GM21723 (cell line): ENCODE results near the gene HSPA2.

ENCODE experiments used
- ATAC-seq: cut with Tn5 transposase; IDR thresholded peaks from one replicate; pipeline ENCODE4 v1.9.1; 2021; ENCODE audit warnings: mild to moderate bottlenecking, moderate library complexity; ENCODE audit not compliant: unreplicated experiment

Gene HSPA2

DNA sequence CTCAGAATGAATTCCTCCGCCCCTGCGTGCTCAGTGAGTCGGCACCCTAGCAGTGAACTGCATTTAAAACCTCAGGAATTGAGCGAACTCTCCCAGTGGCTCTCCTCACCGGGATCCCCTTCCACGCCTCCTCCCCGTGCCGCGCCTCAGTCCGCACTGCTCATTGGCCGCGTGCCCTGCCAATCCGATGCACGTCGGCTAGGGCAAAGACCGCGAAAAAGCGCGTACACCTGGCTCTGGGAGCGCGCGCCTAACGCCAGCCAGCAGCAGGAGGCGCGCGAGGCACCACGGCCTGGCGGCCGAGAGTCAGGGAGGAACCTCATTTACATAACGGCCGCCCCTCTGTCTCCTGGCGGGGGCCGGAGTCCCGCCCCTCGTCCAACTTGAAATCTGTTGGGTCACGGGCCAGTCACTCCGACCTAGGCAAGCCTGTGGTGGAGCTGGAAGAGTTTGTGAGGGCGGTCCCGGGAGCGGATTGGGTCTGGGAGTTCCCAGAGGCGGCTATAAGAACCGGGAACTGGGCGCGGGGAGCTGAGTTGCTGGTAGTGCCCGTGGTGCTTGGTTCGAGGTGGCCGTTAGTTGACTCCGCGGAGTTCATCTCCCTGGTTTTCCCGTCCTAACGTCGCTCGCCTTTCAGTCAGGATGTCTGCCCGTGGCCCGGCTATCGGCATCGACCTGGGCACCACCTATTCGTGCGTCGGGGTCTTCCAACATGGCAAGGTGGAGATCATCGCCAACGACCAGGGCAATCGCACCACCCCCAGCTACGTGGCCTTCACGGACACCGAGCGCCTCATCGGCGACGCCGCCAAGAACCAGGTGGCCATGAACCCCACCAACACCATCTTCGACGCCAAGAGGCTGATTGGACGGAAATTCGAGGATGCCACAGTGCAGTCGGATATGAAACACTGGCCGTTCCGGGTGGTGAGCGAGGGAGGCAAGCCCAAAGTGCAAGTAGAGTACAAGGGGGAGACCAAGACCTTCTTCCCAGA is at the start of gene HSPA2:
Gene HSPA2, plus strand, starts transcription at position 534 of the 995 bp plus-strand sequence. Its CDS starts 109 bp downstream, at position 643.
- ATAC-seq: peak; percentile 93

DNA sequence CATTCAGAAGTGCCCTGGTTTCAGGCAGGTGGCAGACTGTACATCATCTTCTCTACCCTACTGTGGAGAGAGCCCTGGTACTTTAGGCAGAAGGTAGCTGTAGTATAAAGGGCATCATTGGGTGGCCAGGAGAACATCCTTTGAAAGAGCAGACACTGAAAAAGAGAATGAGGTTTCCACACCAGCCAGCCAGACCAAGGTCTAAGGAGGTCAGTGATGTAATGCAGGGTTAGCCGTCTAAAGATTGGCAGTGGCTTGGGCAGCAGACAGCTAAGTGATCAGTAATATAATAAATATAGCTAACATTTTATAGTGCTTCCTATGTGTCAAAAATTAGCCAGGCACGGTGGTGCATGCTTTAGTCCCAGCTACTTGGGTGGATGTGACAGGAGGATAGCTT is 48.9 kb upstream of the HSPA2 start:
- no peak for ATAC-seq

DNA sequence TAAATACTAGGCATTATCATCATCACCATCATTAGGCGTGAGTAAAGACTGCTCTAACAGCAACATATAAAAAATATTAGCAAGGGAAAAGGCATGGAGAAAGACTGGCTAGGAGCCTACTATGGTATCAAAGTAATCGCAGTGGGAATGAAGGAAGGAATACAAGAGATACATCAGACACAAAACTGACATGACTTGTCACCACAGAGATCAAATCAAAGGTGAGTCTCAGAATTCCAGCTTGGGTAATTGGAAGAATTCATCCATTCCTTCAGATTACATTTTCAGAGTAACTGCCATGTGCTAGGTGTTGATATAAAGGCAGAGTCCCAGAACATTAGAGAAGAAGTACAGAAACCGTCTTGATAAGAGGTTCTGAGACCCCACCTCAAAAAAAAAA is 47.1 kb upstream of the HSPA2 start:
- ATAC-seq: no peak

DNA sequence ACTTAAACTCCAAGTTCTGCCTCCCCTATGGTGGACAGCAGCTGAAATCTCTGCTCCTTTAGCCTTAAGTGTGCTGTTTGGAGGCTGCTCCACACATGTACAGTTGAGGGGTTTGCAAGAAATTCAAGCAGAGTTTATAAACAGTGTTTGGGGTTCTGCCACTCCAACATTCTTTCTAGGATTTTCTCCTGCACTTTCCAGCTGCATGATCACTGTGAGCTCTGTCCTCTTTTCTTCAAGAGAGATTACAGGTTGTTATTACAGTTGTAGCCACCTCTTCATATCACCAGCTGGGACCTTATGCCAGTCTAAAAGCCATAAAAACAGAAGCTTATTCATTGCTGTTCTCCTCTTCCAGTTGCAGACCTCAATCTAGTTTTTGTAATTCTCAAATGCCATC is 45.3 kb upstream of the HSPA2 start:
- ATAC-seq: no peak

DNA sequence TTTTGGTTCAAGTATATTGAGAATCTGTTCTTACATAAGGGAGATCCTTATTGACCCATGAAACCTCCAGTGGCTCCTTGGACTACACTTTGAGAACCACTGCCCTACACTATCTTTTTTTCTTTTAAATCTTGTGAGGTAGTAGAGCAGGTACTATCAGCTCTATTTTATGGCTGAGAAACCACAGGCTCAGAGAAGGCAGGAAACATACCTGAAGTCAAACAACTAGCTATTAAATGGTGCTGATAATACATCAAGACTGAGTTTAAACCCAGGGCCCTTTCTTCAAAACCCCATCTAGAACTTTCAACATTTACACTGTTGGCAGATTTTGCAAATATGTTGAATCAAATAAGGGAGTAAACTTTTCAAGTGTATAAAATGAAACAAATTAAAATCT is 43.8 kb upstream of the HSPA2 start:
- no peak for ATAC-seq

DNA sequence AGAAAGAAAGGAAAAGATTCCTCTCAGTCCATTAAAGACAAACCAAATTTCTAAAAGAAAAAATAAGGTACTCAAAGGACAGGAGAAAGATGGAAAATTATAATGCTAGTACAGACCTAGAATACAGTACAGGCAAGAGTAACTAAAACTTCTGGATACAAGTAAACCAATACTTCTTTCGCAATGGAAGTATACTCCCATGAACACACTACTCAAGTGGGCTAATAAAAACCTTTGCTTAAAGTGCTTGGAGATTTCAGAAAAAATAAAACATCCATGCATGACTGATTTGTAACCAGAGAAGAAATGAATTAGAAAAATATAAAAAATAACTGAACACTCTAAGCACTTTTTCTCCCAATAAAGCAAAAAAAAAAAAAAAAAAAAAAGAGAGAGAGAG is 40.5 kb upstream of the HSPA2 start:
- ATAC-seq: no peak

DNA sequence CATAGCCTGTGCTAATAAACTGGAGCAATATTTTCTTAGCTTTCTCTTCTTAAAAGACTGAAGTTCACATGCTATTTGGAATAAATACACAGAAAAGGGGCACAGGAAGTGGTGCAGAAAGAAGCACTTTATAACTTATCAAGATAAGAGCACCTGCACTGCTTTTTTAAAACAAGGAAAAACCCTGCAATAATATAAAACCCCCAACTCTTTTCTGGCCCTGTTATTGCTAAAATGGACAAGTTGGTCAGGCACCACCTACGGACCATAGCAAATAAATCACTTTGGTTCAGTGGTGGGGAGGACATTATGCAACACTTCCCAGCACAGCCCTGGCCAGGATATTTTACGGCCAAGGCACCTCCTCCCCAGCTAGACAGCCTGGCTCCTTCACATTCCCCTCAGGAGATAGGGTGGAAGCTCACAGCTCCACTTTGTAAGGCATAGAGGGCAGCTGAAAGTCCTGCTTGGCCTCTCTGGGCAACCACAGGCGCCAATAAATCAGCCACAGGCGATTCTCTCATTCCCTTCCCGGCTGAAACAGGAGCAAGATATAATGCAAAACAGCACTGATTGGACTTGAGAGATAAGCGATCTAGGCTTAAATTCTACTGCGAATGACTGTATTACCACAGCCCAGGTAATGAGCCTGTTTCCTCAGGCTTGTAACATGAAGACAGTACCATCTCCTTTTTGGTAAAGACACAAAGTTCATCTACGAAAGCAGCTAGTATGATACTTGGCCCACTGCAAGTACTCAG is 39.0 kb upstream of the HSPA2 start:
- ATAC-seq: no peak

DNA sequence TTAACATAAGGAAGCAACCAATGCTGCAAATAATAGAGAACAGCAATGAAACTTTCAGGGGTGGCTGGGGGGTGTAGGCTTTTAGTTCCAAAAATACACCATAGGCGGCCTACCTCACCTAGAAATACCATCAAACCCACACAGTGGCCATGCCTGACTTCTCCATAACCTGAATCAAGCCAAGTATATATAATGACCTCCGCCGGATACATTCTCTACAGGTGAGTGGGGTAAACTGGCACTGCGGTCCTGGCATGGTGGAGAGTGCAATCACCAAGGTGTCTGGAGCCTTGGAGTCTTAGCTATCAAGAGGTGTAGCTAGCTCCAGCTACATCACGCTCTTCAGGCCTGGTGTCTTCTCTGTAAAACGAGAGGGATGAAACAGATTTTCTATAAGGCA is 38.1 kb upstream of the HSPA2 start:
- no peak for ATAC-seq

DNA sequence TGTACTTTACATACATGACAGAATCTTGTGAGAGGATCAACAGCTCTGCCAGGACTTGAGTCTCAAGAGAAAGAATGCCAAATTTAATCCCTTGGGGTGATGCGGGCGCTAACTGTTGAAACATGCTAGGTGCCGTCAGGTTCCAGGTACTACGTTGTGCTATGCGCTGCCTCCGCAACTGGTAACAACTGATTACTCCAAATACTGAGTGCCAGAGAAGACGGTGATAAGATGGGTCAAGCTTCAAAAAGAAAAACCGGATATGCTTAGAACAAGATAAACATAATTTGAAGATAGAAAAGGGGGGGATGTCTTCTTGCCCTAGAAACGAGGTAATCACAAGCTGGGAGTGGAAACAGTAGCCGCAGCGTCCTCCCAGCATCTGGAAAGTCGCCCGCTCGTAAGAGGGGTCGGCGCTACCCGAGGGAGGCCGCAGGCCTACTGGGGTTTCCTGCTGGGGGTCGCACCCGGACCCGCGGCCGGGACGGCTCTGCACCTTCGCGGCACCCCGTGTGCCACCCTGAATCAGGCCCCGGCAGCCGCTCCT is 37.6 kb upstream of the HSPA2 start:
- peak; percentile 3 for ATAC-seq

DNA sequence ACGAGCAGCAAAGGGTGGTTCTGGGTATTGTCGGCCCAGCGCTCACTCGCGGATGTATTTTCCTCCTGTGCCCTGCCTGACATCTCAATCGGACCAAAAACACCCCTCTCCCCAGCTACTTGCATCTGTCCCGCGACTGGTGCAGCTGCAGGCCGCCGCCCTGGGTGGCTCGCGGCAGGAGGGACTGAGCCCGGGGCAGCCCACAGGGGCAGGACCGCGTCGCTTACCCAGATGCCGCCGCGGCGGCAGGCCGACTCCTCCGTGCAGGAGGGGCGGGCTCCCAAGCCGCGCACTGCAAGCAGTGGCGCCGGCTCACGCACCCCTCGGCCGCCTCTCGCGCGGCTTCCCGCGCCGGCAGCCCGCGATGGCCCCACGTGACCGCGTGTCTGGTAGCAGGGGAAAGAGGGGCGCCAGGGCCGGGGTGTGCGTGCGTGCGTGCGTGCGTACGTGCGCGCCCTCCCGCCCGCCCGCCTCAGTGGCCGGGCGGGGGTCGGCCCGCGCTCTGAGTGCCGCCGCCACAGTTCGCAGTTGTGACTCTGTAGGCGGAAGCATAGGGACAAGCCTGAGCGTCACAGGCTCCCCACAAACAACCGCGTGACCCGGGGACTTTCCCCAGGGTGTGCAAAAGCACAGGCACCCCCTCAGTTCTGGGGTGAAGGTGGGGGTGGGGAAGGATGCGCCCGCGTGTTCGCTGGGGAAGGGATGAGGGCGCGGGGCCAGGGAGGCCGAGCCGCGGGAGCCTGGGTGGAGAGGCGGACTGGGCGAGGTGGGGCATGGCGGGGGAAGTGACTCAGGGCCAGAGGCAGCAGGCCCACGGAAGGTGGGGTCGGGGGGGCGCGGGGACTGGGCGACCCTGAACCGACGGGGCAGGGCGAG is 36.9 kb upstream of the HSPA2 start, which contains the start of gene ZBTB25:
Gene ZBTB25, minus strand, starts transcription at position 405 of the 876 bp plus-strand sequence. CDS start 13,305 bp downstream, outside the sequence.
- ATAC-seq: peak; percentile 61

DNA sequence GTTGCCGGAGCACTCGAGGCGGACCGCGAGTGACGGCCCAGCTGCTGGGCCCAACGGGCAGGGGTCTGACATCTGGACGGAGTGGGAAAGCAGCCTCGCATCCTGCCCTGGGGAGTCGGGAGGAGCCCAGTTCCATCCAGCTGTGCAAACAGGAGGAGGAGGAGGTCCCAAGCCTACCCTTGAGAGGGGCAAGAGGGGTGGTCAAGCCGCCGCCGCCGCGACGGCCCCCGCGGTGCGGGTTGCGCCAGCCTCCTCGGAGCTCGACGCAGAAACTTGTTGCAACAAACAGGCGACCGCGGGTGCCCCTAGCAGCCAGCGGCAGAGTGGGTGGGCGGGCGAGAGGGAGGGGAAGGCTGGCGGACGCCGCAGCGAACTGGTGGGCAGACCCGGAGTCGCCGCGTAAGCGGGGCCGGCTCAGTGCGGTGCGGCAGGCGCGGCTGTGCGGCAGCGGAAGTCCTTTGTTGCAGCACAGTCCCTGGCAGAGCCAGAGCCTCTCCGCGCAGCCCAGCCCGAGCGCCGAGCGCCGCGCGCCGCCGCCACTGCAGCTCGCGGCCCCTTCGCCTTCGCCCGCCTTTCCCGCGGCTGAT is 36.1 kb upstream of the HSPA2 start, which contains the start of gene ZBTB1:
Gene ZBTB1, plus strand, starts transcription at position 461 of the 587 bp plus-strand sequence. CDS start 16,735 bp downstream, outside the sequence.
- ATAC-seq: peak; percentile 24

DNA sequence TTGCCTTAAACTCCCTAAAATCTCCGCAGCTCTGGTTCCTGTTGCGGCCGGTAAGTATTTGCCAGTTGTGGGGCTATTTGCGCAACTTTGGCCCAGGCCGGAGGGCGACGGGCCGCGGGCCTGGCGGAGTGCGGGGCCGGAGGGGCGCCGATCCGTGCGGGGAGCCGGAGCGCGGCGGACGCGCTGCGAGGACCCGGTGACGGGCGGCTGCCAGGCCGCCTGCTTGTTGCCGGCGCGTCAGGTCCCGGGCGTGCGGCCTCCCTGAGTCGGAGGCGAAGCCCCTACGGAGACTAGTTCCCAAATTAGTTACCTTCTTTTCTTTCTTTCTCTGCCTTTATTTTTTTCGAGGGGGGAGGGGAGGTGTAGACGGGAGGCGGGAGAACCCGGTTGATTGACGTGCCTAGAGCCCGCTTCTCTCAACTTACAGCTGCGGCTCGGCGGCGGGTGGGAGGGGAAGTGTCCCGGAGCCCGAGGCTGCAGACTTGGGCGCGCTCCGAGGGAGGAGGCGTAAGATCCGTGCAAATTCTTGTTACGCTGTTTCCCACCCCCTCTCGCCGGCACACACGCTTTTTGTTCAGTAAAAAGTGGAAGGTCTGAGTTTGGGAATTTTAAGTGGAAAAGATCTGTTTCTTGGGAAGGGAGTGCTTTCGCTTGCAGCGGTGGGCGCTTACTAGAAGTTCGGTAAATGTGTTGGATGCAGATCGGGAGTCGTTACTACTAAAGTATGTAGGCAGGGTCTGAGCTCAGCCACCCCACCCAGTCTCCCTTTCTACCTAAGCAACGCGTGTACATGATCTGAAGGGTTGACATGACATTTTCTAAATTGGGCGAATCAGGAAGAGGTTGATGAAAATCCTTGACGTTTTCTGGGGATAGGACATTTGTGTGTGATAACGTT is 35.4 kb upstream of the HSPA2 start:
- peak; percentile 29 for ATAC-seq

DNA sequence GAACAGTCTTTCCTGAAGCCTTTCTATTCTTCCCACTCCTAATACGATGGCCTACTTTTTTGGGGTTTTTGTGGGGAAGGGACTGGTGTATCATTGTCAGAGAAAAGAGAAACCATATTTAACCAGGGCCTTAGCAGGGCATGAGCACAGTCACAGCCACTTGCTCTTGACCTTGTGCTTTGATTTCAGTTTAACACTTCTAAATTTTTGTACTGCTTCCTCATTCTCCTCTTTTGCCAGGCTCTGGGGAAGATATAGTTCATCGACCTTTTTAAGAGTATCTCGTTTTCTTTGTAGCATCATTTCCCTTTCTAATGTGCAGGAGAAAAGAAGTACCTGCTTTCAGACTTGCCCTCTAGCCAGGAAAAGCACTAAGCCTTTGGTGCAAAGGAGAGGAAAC is 33.8 kb upstream of the HSPA2 start:
- no peak for ATAC-seq

DNA sequence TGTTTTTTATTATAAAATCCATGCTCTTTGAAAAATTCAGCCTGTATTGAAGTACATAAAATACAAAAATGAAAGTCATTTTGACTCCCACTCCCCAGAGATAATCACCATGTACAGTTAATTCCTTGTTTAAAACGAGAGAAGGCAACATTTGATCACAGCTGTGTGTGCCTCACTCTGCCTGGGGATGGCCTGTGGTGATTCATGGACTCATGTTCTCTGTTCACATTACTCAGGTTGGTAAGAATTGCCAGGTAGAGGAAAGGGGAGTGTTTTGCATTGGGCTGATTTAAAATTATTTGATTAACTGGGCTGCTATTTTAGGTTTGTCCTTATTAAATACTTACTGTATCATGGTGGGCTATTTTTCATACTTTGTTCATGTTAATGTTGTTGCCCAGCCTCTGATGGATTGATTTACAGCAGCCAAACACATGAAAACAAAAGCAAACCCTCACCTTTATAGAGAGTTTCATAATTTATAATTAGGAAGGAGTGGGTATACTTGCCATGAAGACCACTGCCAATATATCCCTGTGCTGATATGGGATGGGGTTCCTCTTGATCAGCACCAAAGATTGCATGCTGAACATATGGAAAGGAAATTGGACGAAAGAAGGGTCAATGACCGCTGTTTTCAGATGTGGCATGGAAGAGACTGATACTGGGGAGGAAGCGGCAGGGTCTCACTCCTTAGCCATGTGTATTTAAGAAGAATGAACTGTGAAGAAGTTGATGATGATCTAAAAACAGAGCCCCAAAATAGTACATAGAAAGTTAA is 33.0 kb upstream of the HSPA2 start:
- no peak for ATAC-seq

DNA sequence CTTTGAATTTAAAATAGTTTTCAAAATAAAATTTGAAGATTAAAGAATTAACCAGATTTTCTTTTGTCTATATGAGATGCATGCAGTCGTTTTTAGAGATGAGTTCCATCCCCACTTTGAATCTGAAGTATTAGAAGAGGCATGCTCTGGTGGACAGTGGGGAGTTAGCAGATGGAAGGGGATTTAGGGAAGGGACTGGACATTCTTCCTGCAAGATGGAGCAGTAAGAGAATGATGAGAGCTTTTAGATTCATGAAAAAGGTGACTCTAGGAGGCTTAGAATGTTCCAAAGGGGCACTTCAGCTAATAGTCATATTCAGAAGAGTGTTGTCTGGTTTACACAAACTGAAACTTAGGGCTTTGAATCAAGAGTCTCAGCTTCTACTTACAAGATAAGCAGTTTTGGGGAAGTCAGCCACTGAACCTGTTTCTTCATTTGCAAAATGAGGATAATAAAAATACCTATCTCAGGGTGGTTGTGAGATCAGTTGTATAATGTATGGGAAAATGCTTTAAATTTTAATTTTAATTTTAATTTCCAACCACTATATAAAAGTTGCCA is 32.2 kb upstream of the HSPA2 start:
- ATAC-seq: no peak

DNA sequence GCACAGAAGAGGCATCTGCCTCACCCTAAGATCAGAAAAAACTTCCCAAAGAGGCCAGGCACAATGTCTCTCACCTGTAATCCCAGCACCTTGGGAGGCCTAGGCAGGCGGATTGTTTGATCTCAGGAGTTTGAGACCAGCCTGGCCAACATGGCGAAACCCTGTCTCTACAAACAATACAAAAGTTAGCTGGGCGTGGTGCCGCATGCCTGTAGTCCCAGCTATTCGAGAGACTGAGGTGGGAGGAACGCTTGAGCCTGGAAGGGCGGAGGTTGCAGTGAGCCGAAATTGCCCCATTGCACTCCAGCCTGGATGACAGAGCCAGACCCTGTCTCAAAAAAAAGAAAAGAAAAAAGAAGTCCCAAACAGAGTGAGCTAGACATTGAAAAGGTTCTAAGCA is 31.5 kb upstream of the HSPA2 start:
- ATAC-seq: no peak

DNA sequence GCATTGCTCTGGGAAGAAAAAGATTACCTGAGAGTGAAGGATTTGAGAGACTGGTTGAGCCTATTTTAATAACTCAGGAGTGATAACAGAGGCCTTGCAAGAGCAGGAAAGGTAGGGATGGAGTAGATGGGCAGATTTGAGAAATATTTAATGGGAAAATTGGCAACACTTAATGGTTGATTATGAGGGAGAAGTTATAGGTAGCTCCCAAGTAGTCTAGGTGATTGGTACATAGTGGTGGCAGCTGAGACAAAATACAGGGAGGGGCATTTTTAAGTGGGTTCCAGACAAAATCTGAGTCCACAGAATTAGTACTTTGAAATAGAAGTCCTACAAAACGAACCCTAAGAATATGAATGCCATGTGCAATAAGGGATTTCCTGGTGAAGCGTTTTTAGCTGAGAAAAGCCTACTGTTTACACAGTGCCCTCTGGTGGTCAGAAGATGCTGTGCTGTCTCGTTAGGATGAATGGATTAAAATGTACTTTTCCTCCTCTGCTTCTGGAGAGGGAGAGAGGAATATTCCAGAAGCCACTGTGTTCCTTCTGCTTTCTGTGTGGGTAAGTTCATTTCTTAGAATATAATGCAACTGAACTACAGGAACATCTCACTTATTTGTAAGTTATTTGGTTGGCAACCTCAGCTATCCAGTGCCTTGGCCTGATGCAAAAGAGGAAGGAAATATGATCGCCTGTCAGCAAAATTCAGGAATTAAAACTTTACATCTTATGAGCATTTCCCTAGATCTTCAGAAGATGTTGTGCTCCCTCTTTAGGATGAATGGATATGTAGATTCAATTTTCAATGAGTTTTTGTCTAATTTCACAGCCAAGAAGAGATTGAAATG is 29.5 kb upstream of the HSPA2 start:
- ATAC-seq: peak; percentile 35
